ENCODE data around the gene TAB2. TPM values are rescaled to one million over a fixed set of nuclear protein-coding genes. Genes with fewer than 3 reads are reported as not detected.

The TAB2 gene
- total RNA-seq, 1 experiment from 2014 or later = 55.6 TPM

GRCh38 chr6:149414009-149414408 is 96.5 kb downstream of the TAB2 start:
- ATAC-seq (no peak), DNase-seq (ENCODE audit: low spot score) (no peak)
- no peaks in the 10 kb centered on the region for H3K4me1 Mint-ChIP-seq
- H3K27me3 Mint-ChIP-seq (ENCODE audit: low read depth) = no peaks in the 10 kb centered on the region
- no peak for TF ChIP-seq ZNF532 (CRISPR knock-in tag; IDR thresholded peaks at IDR 0.05; ENCODE audit: borderline replicate concordance)
- no peak for TF ChIP-seq TEAD4 (CRISPR knock-in tag; IDR thresholded peaks at IDR 0.05)
- no peak for TF ChIP-seq JUN (CRISPR knock-in tag; IDR thresholded peaks at IDR 0.05)
- TF ChIP-seq CREB1 (CRISPR knock-in tag; IDR thresholded peaks at IDR 0.05) = no peak
- POLR2A ChIA-PET = no interaction called here
- no peak overlapping the region for H3K4me3 Mint-ChIP-seq
- H3K36me3 Mint-ChIP-seq = peaks cover 14% of the 10 kb centered on the region
- peaks cover 11% of the 10 kb centered on the region; the same call in 1 of the 2 replicates for H3K9me3 Mint-ChIP-seq
- CTCF ChIA-PET = interaction anchor here (0.7 to 1.3 kb wide), 2 partner anchors 18 to 43 kb away, joined by 3 to 6 read pairs; no protein-coding TSS in a partner anchor
- no peak overlapping the region for H3K27ac Mint-ChIP-seq

- ChIA-PET CTCF (interaction anchor here (1.3 kb wide), 1 partner anchor 17 kb away, joined by 6 read pairs; no protein-coding TSS in a partner anchor), POLR2A (no interaction called here)
- no peak overlapping the region for H3K4me3 Mint-ChIP-seq
- H3K27me3 Mint-ChIP-seq (ENCODE audit: low read depth) = no peaks in the 10 kb centered on the region
- no peaks in the 10 kb centered on the region for H3K4me1 Mint-ChIP-seq
- DNase-seq (ENCODE audit: low spot score) (no peak), ATAC-seq (no peak)
- peaks cover 10% of the 10 kb centered on the region for H3K36me3 Mint-ChIP-seq
- H3K9me3 Mint-ChIP-seq = peaks cover 11% of the 10 kb centered on the region; the same call in 1 of the 2 replicates
- peak overlapping the region; percentile 50; the same call in 1 of the 2 replicates for H3K27ac Mint-ChIP-seq
- TF ChIP-seq ZSCAN18 (CRISPR knock-in tag; IDR thresholded peaks at IDR 0.05) = no peak
- TF ChIP-seq MAX (CRISPR knock-in tag; IDR thresholded peaks at IDR 0.05) = no peak
- no peak for TF ChIP-seq ZNF396 (CRISPR knock-in tag; IDR thresholded peaks at IDR 0.05; ENCODE audit: borderline replicate concordance)
- no peak for TF ChIP-seq NR2C2 (CRISPR knock-in tag; IDR thresholded peaks at IDR 0.05)
- TF ChIP-seq MYBL2 (CRISPR knock-in tag; IDR thresholded peaks at IDR 0.05) = no peak
- TF ChIP-seq ATF1 (CRISPR knock-in tag; IDR thresholded peaks at IDR 0.05) = no peak
- no peak for TF ChIP-seq PREB (CRISPR knock-in tag; IDR thresholded peaks at IDR 0.05; ENCODE audit: borderline replicate concordance)
- no peak for TF ChIP-seq CREB1 (CRISPR knock-in tag; IDR thresholded peaks at IDR 0.05)
- TF ChIP-seq KAT7 (CRISPR knock-in tag; IDR thresholded peaks at IDR 0.05; ENCODE audit: borderline replicate concordance) = no peak
- no peak for TF ChIP-seq ZNF219 (CRISPR knock-in tag; IDR thresholded peaks at IDR 0.05; ENCODE audit: borderline replicate concordance)
- TF ChIP-seq ZMAT4 (CRISPR knock-in tag; IDR thresholded peaks at IDR 0.05) = no peak
Measured at GRCh38 chr6:149414821-149415220, 97.3 kb downstream of the TAB2 start.

All from WTC11 (cell line).